Measurements from ENCODE around the gene NUP37.

Gene NUP37

DNA sequence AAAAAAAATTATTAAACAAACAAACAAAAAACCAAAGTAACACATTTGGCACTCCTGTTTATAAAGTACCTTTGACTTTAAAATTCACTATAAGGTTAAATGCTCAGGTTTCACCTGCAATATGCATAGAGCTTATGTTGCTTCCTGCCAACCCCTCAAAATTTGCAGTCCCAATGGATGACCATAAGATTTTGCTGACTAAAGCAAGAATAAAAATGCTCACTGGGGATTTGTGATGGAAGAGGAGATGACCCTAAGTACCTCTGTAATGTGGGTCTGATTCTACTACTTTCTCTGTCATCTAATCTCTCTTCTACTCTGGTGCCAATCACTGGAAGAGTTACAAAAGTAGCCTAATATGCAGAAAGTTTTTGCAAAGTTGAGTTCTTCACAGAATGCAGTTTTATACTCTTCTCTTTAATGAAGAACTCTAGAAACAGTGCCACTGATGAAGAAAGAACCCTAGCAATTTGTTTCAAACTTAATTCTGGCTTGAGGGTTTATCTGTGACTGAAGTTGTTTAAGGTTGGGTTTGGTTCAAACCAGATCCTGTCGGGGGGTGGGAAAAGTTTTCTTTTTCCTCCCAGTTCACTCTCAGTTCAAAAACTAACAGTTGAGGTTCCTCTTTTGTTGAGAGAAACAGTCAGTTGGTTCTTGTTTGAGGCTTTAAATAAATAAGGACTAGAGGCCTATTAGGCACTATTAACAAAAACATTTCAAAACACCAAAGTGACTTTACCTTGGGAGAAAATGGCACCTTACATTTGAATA, 69.1 kb downstream of the NUP37 start:
- in situ Hi-C loops (cut with HindIII; ENCODE audit: low sequenced_read_pairs): no loop called here
- DNase-seq (ENCODE audit: low read depth): no peak
- no peak overlapping the region for H3K4me3 ChIP-seq (ENCODE audit: low read depth, low read length)
- TF ChIP-seq, protein P1, sequence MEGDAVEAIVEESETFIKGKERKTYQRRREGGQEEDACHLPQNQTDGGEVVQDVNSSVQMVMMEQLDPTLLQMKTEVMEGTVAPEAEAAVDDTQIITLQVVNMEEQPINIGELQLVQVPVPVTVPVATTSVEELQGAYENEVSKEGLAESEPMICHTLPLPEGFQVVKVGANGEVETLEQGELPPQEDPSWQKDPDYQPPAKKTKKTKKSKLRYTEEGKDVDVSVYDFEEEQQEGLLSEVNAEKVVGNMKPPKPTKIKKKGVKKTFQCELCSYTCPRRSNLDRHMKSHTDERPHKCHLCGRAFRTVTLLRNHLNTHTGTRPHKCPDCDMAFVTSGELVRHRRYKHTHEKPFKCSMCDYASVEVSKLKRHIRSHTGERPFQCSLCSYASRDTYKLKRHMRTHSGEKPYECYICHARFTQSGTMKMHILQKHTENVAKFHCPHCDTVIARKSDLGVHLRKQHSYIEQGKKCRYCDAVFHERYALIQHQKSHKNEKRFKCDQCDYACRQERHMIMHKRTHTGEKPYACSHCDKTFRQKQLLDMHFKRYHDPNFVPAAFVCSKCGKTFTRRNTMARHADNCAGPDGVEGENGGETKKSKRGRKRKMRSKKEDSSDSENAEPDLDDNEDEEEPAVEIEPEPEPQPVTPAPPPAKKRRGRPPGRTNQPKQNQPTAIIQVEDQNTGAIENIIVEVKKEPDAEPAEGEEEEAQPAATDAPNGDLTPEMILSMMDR (IDR thresholded peaks at IDR 0.05; ENCODE audit: low read depth, low read length, missing control alignments): no peak

DNA sequence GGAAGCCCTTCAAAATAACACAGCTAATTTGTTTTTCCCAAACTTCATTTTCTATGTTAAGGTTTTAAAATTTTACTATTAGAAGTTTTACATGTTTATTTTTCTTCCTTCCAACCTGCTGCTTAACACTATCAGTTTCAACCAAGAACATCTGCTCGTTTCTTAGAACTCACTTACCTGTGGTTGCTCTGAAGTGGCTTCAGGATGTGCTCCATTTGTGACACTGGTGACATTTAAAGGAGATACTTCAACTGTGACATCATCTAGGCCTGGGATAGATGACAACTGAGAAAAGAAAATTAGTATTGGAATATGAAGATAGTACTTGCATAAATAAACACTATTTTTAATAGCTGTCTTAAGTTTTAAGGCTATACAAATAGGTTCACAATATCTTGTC, 76.0 kb downstream of the NUP37 start:
- TF ChIP-seq, protein P1 (IDR thresholded peaks at IDR 0.05; ENCODE audit: low read depth, low read length, missing control alignments): no peak
- in situ Hi-C loops (cut with HindIII; ENCODE audit: low sequenced_read_pairs): no loop called here
- no peak for DNase-seq (ENCODE audit: low read depth)
- H3K4me3 ChIP-seq (ENCODE audit: low read depth, low read length): no peak overlapping the region

DNA sequence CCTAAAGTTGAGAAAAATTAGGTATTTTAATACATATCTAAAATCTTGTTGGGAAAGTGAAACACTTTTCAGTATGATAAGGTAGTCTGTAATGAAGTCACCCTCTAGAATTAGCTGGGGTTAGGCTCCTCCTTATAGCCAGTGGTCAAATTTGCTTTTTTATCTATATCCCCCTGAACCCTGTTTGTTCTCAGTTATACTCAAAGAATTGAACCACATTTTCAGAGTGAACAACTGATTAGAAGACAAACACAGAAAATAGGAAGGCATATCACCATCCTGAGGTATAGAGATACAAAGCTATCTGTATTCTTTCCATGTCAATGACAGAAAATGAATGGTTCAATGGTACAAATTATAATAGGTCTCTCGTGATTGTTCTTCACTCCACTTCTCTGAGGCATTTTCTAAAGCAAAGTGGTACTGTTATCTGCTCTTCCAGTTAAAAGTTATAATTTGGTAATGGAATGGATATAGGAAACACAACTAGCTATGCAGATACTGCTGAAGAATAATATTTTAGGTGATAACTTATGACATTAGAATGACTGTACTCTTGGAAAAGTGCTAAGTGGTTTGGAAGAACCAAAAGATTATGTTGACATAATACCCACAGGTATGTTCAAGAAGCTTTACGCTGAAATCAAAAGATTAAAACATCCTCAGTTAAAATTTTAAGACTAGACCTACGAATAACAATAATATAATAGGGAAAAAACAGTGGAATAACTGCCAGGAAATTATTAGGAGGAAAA, 85.7 kb downstream of the NUP37 start:
- DNase-seq (ENCODE audit: low read depth): peak; percentile 63
- no peak overlapping the region for H3K4me3 ChIP-seq (ENCODE audit: low read depth, low read length)
- TF ChIP-seq, protein P1 (IDR thresholded peaks at IDR 0.05; ENCODE audit: low read depth, low read length, missing control alignments): no peak
- in situ Hi-C loops (cut with HindIII; ENCODE audit: low sequenced_read_pairs): no loop called here

- TF ChIP-seq, protein P1 (IDR thresholded peaks at IDR 0.05; ENCODE audit: low read depth, low read length, missing control alignments): no peak
- DNase-seq (ENCODE audit: low read depth): no peak
- no peak overlapping the region for H3K4me3 ChIP-seq (ENCODE audit: low read depth, low read length)
- in situ Hi-C loops (cut with HindIII; ENCODE audit: low sequenced_read_pairs): no loop called here
Observed at GRCh38 chr12:102031852-102032251, 88.1 kb downstream of the NUP37 start.

DNA sequence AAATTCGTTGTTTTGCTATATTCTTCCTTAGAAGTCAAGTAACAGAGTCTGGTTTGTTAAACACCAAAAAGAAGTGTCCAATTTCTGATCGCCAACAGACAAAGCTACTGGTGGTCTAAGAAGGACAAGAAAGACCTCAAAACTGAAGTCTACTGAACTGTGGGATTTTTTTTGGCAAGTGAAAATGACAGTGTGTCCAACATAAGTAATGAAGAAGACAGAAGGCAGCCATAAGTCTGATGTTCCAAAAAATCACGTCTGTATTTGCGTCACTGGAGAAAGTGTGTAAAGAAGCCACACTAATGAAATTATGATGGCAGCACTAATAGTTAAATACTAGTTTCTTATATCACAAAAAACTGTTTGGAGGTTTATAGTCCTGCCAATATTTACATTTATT, 90.8 kb downstream of the NUP37 start:
- in situ Hi-C loops (cut with HindIII; ENCODE audit: low sequenced_read_pairs): no loop called here
- no peak overlapping the region for H3K4me3 ChIP-seq (ENCODE audit: low read depth, low read length)
- TF ChIP-seq, protein P1 (IDR thresholded peaks at IDR 0.05; ENCODE audit: low read depth, low read length, missing control alignments): no peak
- DNase-seq (ENCODE audit: low read depth): no peak

GRCh38 chr12:102026728-102027127, 93.2 kb downstream of the NUP37 start:
- in situ Hi-C loops (cut with HindIII; ENCODE audit: low sequenced_read_pairs): no loop called here
- no peak for DNase-seq (ENCODE audit: low read depth)
- H3K4me3 ChIP-seq (ENCODE audit: low read depth, low read length): no peak overlapping the region
- TF ChIP-seq, protein P1 (IDR thresholded peaks at IDR 0.05; ENCODE audit: low read depth, low read length, missing control alignments): no peak
